GM06990 (cell line): ENCODE measurements around the gene LAMA2.

Experiments used
- DNase-seq: peaks from one replicate; pipeline ENCODE4 v3.0.0-alpha.2; 2011; ENCODE audit not compliant: insufficient read length; ENCODE audit errors: extremely low read depth
- H3K27me3 ChIP-seq: replicated peaks from 2 replicates; pipeline ENCODE4 v1.6.0; 2011; ENCODE audit warnings: low read length; ENCODE audit not compliant: control insufficient read depth, insufficient read depth
- H3K36me3 ChIP-seq: 2 replicates; pipeline ENCODE4 v1.5.1; 2011; ENCODE audit warnings: low read length; ENCODE audit not compliant: control insufficient read depth, insufficient read depth
- H3K4me3 ChIP-seq: replicated peaks from 2 replicates; pipeline ENCODE4 v1.5.1; 2011; ENCODE audit warnings: low read depth, mild to moderate bottlenecking, control low read depth, low read length
- CTCF ChIP-seq: IDR thresholded peaks from 2 replicates; pipeline ENCODE4 v1.5.1; 2011; ENCODE audit warnings: low read length, control low read depth, mild to moderate bottlenecking, inconsistent platforms; ENCODE audit not compliant: insufficient read depth, poor library complexity, severe bottlenecking

The LAMA2 gene

GRCh38 chr6:129177801-129178200 lies 294.9 kb downstream of the LAMA2 start:
- no peak for DNase-seq
- Histone ChIP-seq H3K36me3 (no peaks in the 10 kb centered on the region), H3K27me3 (no peaks in the 10 kb centered on the region), H3K4me3 (no peak overlapping the region)
- TF ChIP-seq CTCF = no peak

- TF ChIP-seq CTCF = no peak
- DNase-seq = no peak
- H3K27me3 ChIP-seq = no peaks in the 10 kb centered on the region
- no peak overlapping the region for H3K4me3 ChIP-seq
- H3K36me3 ChIP-seq = no peaks in the 10 kb centered on the region
Measured at GRCh38 chr6:129179283-129179682, 296.3 kb downstream of the LAMA2 start.

- no peak overlapping the region for H3K4me3 ChIP-seq
- no peaks in the 10 kb centered on the region for H3K27me3 ChIP-seq
- TF ChIP-seq CTCF = no peak
- no peak for DNase-seq
- no peaks in the 10 kb centered on the region for H3K36me3 ChIP-seq
Measured at GRCh38 chr6:129181001-129181400, 298.1 kb downstream of the LAMA2 start.

GRCh38 chr6:129183187-129183591 lies 300.3 kb downstream of the LAMA2 start:
- Histone ChIP-seq H3K36me3 (no peaks in the 10 kb centered on the region), H3K4me3 (no peak overlapping the region), H3K27me3 (no peaks in the 10 kb centered on the region)
- no peak for TF ChIP-seq CTCF
- DNase-seq = no peak

GRCh38 chr6:129183681-129184301 lies 300.9 kb downstream of the LAMA2 start:
- Histone ChIP-seq H3K4me3 (no peak overlapping the region), H3K36me3 (no peaks in the 10 kb centered on the region), H3K27me3 (no peaks in the 10 kb centered on the region)
- no peak for TF ChIP-seq CTCF
- DNase-seq = no peak

GRCh38 chr6:129184324-129184723 lies 301.4 kb downstream of the LAMA2 start:
- no peak for DNase-seq

More at GRCh38 chr6:129184324-129184723, 301.4 kb downstream of the LAMA2 start:
- no peaks in the 10 kb centered on the region for H3K36me3 ChIP-seq
- no peak overlapping the region for H3K4me3 ChIP-seq
- TF ChIP-seq CTCF = no peak
- no peaks in the 10 kb centered on the region for H3K27me3 ChIP-seq
